K562 (cell line): ENCODE results near the gene PLK1.

Experiments
- CEBPG ChIP-seq, 3 experiments: fragments of 200-800 bp in 1 of 3; sonication (Bioruptor generic) in 1 of 3; sonication (generic) in 1 of 3; formaldehyde crosslinking in 1 of 3; IDR thresholded peaks in 2 of 3; conservative IDR thresholded peaks in 1 of 3; 2 replicates each; pipeline versions ENCODE4 v1.6.1 to v1.8.0; 2016 to 2022; ENCODE audit warnings: missing compliant biosample characterization in 2 of 3, missing genetic modification characterization in 2 of 3, mild to moderate bottlenecking in 1 of 3, missing genetic modification reagents in 1 of 3
- CREM ChIP-seq: IDR thresholded peaks from 2 replicates; pipeline ENCODE4 v1.6.1; 2014; ENCODE audit warnings: antibody characterized with exemption, low read depth
- FOXA3 ChIP-seq, 2 experiments: fragments of 450-650 bp in 1 of 2; sonication (generic) in 1 of 2; formaldehyde crosslinking; IDR thresholded peaks in 1 of 2; conservative IDR thresholded peaks in 1 of 2; 2 replicates each; pipeline versions ENCODE4 v1.4.0 to v1.8.0; 2020 to 2022; ENCODE audit warnings: mild to moderate bottlenecking in 2 of 2, missing genetic modification reagents in 1 of 2
- FOXJ3 ChIP-seq: sonication (generic); formaldehyde crosslinking; IDR thresholded peaks from 2 replicates; pipeline ENCODE4 v1.4.0; 2020; ENCODE audit warnings: mild to moderate bottlenecking, missing genetic modification reagents
- HNRNPH1 ChIP-seq: fragments of 200-400 bp; formaldehyde crosslinking; optimal IDR thresholded peaks from 2 replicates; pipeline ENCODE3; 2017; ENCODE audit warnings: low read depth, mild to moderate bottlenecking, low read length, moderate library complexity
- JUNB ChIP-seq: fragments of 450-650 bp; formaldehyde crosslinking; conservative IDR thresholded peaks from 2 replicates; pipeline ENCODE4 v1.4.0; 2020; ENCODE audit warnings: mild to moderate bottlenecking
- MAFK ChIP-seq: IDR thresholded peaks from 2 replicates; pipeline ENCODE4 v1.6.1; 2011; ENCODE audit warnings: low read length, improper control_type of control experiment
- RAD21 ChIP-seq, 2 experiments: fragments of 250-450 bp in 1 of 2; fragments of 450-650 bp in 1 of 2; sonication (Bioruptor Pico) in 1 of 2; formaldehyde crosslinking in 1 of 2; IDR thresholded peaks in 1 of 2; conservative IDR thresholded peaks in 1 of 2; 2 replicates each; pipeline versions ENCODE4 v1.4.0 to v1.8.0; 2020 to 2022; ENCODE audit warnings: mild to moderate bottlenecking in 2 of 2, moderate library complexity in 1 of 2
- RFX7 ChIP-seq: fragments of 250-450 bp; sonication (Bioruptor Pico); IDR thresholded peaks from 2 replicates; pipeline ENCODE4 v1.5.1; 2021; ENCODE audit warnings: mild to moderate bottlenecking
- RNF2 ChIP-seq: sonication (generic); IDR thresholded peaks from 2 replicates; pipeline ENCODE4 v1.6.1; 2016
- SMARCC2 ChIP-seq: fragments of 450-650 bp; IDR thresholded peaks from 2 replicates; pipeline ENCODE4 v1.6.1; 2017; ENCODE audit warnings: antibody characterized with exemption, moderate library complexity, mild to moderate bottlenecking, low read depth
- ZNF3 ChIP-seq: fragments of 250-450 bp; sonication (Bioruptor Pico); IDR thresholded peaks from 2 replicates; pipeline ENCODE4 v1.5.0; 2021; ENCODE audit warnings: mild to moderate bottlenecking, moderate library complexity
- ZNF347 ChIP-seq: fragments of 450-650 bp; formaldehyde crosslinking; IDR thresholded peaks from 2 replicates; pipeline ENCODE4 v1.4.0; 2020; ENCODE audit warnings: low read depth, mild to moderate bottlenecking, moderate library complexity
- TF ChIP-seq, protein P1 (sequence below), 3 experiments: IDR thresholded peaks in 2 of 3; conservative IDR thresholded peaks in 1 of 3; 2 replicates each; pipeline ENCODE4 v1.5.1; 2011 to 2012; ENCODE audit warnings: low read length in 3 of 3, mild to moderate bottlenecking in 3 of 3, control low read depth in 2 of 3, improper control_type of control experiment in 1 of 3, inconsistent platforms in 1 of 3, low read depth in 1 of 3, mixed read lengths in 1 of 3, moderate library complexity in 1 of 3; ENCODE audit not compliant: insufficient read depth in 2 of 3

DNA sequence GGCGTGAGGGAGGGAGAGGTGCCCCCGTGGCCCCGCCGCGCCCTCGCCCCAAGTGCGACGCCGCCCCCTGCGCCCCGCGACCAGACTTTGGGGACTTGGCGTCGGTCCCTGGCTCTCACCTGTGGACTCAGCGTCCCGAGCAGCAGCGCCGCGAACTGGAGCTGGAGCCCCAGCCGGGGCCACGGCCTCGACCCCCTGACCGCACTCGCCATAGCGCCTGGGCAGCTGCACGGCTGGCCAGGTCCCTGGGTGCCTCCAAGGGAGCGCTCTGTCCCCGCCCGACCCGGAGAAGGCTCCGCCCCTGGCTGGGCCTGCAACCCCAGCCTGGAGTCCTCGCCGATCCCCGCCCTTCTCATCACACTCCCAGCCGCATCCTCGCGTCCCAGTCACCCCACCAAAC is 34.3 kb downstream of the PLK1 start, which contains the start of gene ERN2:
- no peak for TF ChIP-seq RFX7 (CRISPR knock-in tag)
- no peak for TF ChIP-seq FOXJ3 (CRISPR knock-in tag)
- TF ChIP-seq RNF2 = no peak
- no peak for TF ChIP-seq CREM
- no peak for TF ChIP-seq FOXA3 (CRISPR knock-in tag; conservative IDR thresholded peaks at IDR 0.05 in 1 of 2, IDR thresholded peaks at IDR 0.05 in 1 of 2)
- TF ChIP-seq JUNB = no peak
- TF ChIP-seq ZNF347 (CRISPR knock-in tag) = no peak
- TF ChIP-seq, protein P1, sequence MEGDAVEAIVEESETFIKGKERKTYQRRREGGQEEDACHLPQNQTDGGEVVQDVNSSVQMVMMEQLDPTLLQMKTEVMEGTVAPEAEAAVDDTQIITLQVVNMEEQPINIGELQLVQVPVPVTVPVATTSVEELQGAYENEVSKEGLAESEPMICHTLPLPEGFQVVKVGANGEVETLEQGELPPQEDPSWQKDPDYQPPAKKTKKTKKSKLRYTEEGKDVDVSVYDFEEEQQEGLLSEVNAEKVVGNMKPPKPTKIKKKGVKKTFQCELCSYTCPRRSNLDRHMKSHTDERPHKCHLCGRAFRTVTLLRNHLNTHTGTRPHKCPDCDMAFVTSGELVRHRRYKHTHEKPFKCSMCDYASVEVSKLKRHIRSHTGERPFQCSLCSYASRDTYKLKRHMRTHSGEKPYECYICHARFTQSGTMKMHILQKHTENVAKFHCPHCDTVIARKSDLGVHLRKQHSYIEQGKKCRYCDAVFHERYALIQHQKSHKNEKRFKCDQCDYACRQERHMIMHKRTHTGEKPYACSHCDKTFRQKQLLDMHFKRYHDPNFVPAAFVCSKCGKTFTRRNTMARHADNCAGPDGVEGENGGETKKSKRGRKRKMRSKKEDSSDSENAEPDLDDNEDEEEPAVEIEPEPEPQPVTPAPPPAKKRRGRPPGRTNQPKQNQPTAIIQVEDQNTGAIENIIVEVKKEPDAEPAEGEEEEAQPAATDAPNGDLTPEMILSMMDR (IDR thresholded peaks at IDR 0.05 in 2 of 3, conservative IDR thresholded peaks at IDR 0.05 in 1 of 3; ENCODE audit: insufficient read depth in 2 of 3, low read depth in 1 of 3, low read length in 3 of 3) = no peak
- no peak for TF ChIP-seq RAD21 (CRISPR knock-in tag; conservative IDR thresholded peaks at IDR 0.05 in 1 of 2, IDR thresholded peaks at IDR 0.05 in 1 of 2)
- TF ChIP-seq SMARCC2 = no peak
- no peak for TF ChIP-seq HNRNPH1
- TF ChIP-seq CEBPG (CRISPR knock-in tag; IDR thresholded peaks at IDR 0.05) = no peak
- TF ChIP-seq CEBPG (tag; conservative IDR thresholded peaks at IDR 0.05 in 1 of 2, IDR thresholded peaks at IDR 0.05 in 1 of 2) = no peak
- TF ChIP-seq ZNF3 (CRISPR knock-in tag) = no peak
- no peak for TF ChIP-seq MAFK
